Right lobe of liver (tissue), 4 donors: ENCODE data around the gene DIAPH1.

Source experiments
- CTCF ChIP-seq, 4 donors: fragments of 200-600 bp in 3 of 4; fragments of 450-650 bp in 1 of 4; IDR thresholded peaks; one replicate each; pipeline versions ENCODE4 v1.5.1 to v1.8.0; 2016 to 2022; ENCODE audit warnings: antibody characterized with exemption in 4 of 4, mild to moderate bottlenecking in 2 of 4
- POLR2A ChIP-seq: fragments of 450-650 bp; IDR thresholded peaks from one replicate; pipeline ENCODE4 v1.6.1; 2017; ENCODE audit warnings: antibody characterized with exemption, mild to moderate bottlenecking
- donor health status: DM: no; HTN: no; CAD: no.
- donor health status: DM: no; HTN: no; CAD: no.
- donor health status: DM: no; HTN: yes; CAD: no.

- TF ChIP-seq CTCF (IDR thresholded peaks at IDR 0.05) (no peak), POLR2A (no peak)
These were observed 88.9 kb downstream of the DIAPH1 start for GRCh38 chr5:141529873-141530272.
